MCF 10A (cell line): ENCODE results near the gene APOBEC3G. TPM values are rescaled to one million over a fixed set of nuclear protein-coding genes. Genes with fewer than 3 reads are reported as not detected.

Experiments used
- BruUV-seq: library from RNA; stranded (reverse); fragments of 400-500 nt; replicated peaks from 2 replicates; lab custom pipeline; 2021; lab: Mats Ljungman, UMichigan
- CTCF ChIA-PET: fragments of 300-600 bp; sonication (Branson Sonifier 250); formaldehyde crosslinking; extraction: SDS; loops from one replicate; lab custom pipeline; 2021; ENCODE audit warnings: antibody characterized with exemption, inconsistent platforms; lab: Yijun Ruan, JAX
- POLR2A ChIA-PET: fragments of 300-600, 350-650 bp; sonication (Branson Sonifier 250); formaldehyde crosslinking; extraction: SDS; loops from one replicate; lab custom pipeline; 2020; ENCODE audit warnings: antibody characterized with exemption, inconsistent platforms; lab: Yijun Ruan, JAX
- DNase-seq: peaks from one replicate; pipeline ENCODE4 v3.0.0-alpha.2; 2018; ENCODE audit not compliant: unreplicated experiment
- H3K27ac Mint-ChIP-seq: one replicate; pipeline ENCODE4 v1.8.0; 2022; ENCODE audit warnings: mild to moderate bottlenecking, low read depth, mixed read lengths; ENCODE audit not compliant: unreplicated experiment
- H3K27me3 Mint-ChIP-seq: one replicate; pipeline ENCODE4 v1.8.0; 2022; ENCODE audit warnings: mixed read lengths; ENCODE audit not compliant: insufficient read depth, unreplicated experiment
- H3K36me3 Mint-ChIP-seq: one replicate; pipeline ENCODE4 v1.8.0; 2022; ENCODE audit warnings: mild to moderate bottlenecking, moderate library complexity, mixed read lengths; ENCODE audit not compliant: insufficient read depth, unreplicated experiment
- H3K4me1 Mint-ChIP-seq: one replicate; pipeline ENCODE4 v1.8.0; 2022; ENCODE audit warnings: mixed read lengths; ENCODE audit not compliant: insufficient read depth, unreplicated experiment
- H3K4me3 Mint-ChIP-seq: one replicate; pipeline ENCODE4 v1.8.0; 2022; ENCODE audit warnings: mild to moderate bottlenecking, moderate library complexity, mixed read lengths; ENCODE audit not compliant: unreplicated experiment
- H3K9me3 Mint-ChIP-seq: one replicate; pipeline ENCODE4 v1.8.0; 2022; ENCODE audit warnings: mixed read lengths; ENCODE audit not compliant: unreplicated experiment
- CTCF ChIP-seq: fragments of 200-600 bp; IDR thresholded peaks from one replicate; pipeline ENCODE4 v1.8.0; 2022; ENCODE audit warnings: antibody characterized with exemption, mild to moderate bottlenecking; ENCODE audit not compliant: unreplicated experiment
- intact Hi-C: fragments of 100-400 bp; cut with micrococcal nuclease; formaldehyde crosslinking; loops from 2 replicates; pipeline ENCODE4 v1.14.1; 2022
- total RNA-seq: library from RNA; stranded (reverse); gene quantifications from 2 replicates; pipeline ENCODE4 v1.2.3, GENCODE V29; 2022

Gene APOBEC3G
- total RNA-seq, 1 experiment from 2014 or later = 0.49 TPM

GRCh38 chr22:39092111-39092862, 15.2 kb downstream of the APOBEC3G start:
- CTCF ChIA-PET = no interaction called here
- no peaks in the 10 kb centered on the region for H3K27me3 Mint-ChIP-seq
- BruUV-seq = no TSS peak

GRCh38 chr22:39094717-39095389, 17.8 kb downstream of the APOBEC3G start:
- H3K4me1 Mint-ChIP-seq = peaks cover 17% of the 10 kb centered on the region
- H3K27me3 Mint-ChIP-seq = no peaks in the 10 kb centered on the region
- H3K36me3 Mint-ChIP-seq = no peaks in the 10 kb centered on the region
- intact Hi-C loops = no loop called here
- POLR2A ChIA-PET = no interaction called here
- BruUV-seq = no TSS peak
- TF ChIP-seq CTCF = no peak
- DNase-seq = no peak
- H3K4me3 Mint-ChIP-seq = no peak overlapping the region
- H3K9me3 Mint-ChIP-seq = no peaks in the 10 kb centered on the region
- H3K27ac Mint-ChIP-seq = no peak overlapping the region
- CTCF ChIA-PET = interaction anchor here (0.7 kb wide), 1 partner anchor 224 kb away, joined by 4 read pairs; no protein-coding TSS in a partner anchor

More at GRCh38 chr22:39092111-39092862, 15.2 kb downstream of the APOBEC3G start:
- Mint-ChIP-seq H3K9me3 (no peaks in the 10 kb centered on the region), H3K27ac (no peak overlapping the region), H3K4me1 (peaks cover 15% of the 10 kb centered on the region), H3K4me3 (no peak overlapping the region), H3K36me3 (no peaks in the 10 kb centered on the region)
- DNase-seq = no peak
- POLR2A ChIA-PET = no interaction called here
- intact Hi-C loops = no loop called here
- no peak for TF ChIP-seq CTCF

- ChIA-PET POLR2A (no interaction called here), CTCF (no interaction called here)
- no peak for DNase-seq
- no TSS peak for BruUV-seq
- no peaks in the 10 kb centered on the region for H3K36me3 Mint-ChIP-seq
- intact Hi-C loops = no loop called here
- H3K4me3 Mint-ChIP-seq = no peak overlapping the region
- no peaks in the 10 kb centered on the region for H3K27me3 Mint-ChIP-seq
- no peaks in the 10 kb centered on the region for H3K9me3 Mint-ChIP-seq
- peak overlapping the region; percentile 31 for H3K27ac Mint-ChIP-seq
- peaks cover 7% of the 10 kb centered on the region for H3K4me1 Mint-ChIP-seq
- no peak for TF ChIP-seq CTCF
Measured at GRCh38 chr22:39095971-39096370, 18.9 kb downstream of the APOBEC3G start.
